OCI-LY7 (cell line): ENCODE measurements around the gene DAPK1. TPM values are rescaled to one million over a fixed set of nuclear protein-coding genes. Genes with fewer than 3 reads are reported as not detected.

Source experiments
- BruUV-seq: library from RNA; stranded (reverse); fragments of 400-500 nt; replicated peaks from 2 replicates; lab custom pipeline; 2021; lab: Mats Ljungman, UMichigan
- CTCF ChIA-PET: fragments of 300-600 bp; sonication (Branson Sonifier 250); formaldehyde crosslinking; loops from one replicate; lab custom pipeline; 2022; ENCODE audit warnings: antibody characterized with exemption; ENCODE audit not compliant: unreplicated experiment; lab: Charles Lee
- POLR2A ChIA-PET: fragments of 300-600 bp; sonication (Branson Sonifier 250); formaldehyde crosslinking; loops from one replicate; lab custom pipeline; 2022; ENCODE audit warnings: antibody characterized with exemption; lab: Charles Lee
- DNase-seq: peaks from one replicate; pipeline ENCODE4 v3.0.0-alpha.2; 2015; ENCODE audit warnings: low spot score
- H2AFZ ChIP-seq: fragments of 200-600 bp; sonication (generic), shearing (Covaris generic); 2 replicates; pipeline ENCODE4 v1.6.1; 2014; ENCODE audit warnings: mild to moderate bottlenecking, antibody characterized with exemption, low read length, moderate library complexity
- H3K27ac ChIP-seq: fragments of 200-600 bp; sonication (generic); 2 replicates; pipeline ENCODE4 v1.5.1; 2014; ENCODE audit warnings: mixed run types, low read depth, mild to moderate bottlenecking, moderate library complexity, low read length, inconsistent platforms; ENCODE audit not compliant: poor library complexity, severe bottlenecking
- H3K36me3 ChIP-seq: fragments of 200-600 bp; sonication (generic); 2 replicates; pipeline ENCODE4 v1.6.1; 2014; ENCODE audit warnings: mild to moderate bottlenecking, antibody characterized with exemption, low read length, moderate library complexity, mixed read lengths; ENCODE audit not compliant: insufficient read depth
- H3K4me1 ChIP-seq: fragments of 200-600 bp; sonication (generic); 2 replicates; pipeline ENCODE4 v1.5.1; 2014; ENCODE audit warnings: mild to moderate bottlenecking, low read length; ENCODE audit not compliant: insufficient read depth, poor library complexity, severe bottlenecking
- H3K4me2 ChIP-seq: fragments of 200-600 bp; sonication (generic); 2 replicates; pipeline ENCODE4 v1.6.1; 2014; ENCODE audit warnings: mild to moderate bottlenecking, low read length
- H3K4me3 ChIP-seq: fragments of 200-600 bp; sonication (generic); 2 replicates; pipeline ENCODE4 v1.5.1; 2014; ENCODE audit warnings: mild to moderate bottlenecking, low read depth, low read length; ENCODE audit not compliant: poor library complexity, severe bottlenecking
- H3K79me2 ChIP-seq: fragments of 200-600 bp; sonication (generic); 2 replicates; pipeline ENCODE4 v1.6.1; 2016; ENCODE audit warnings: low read depth, mild to moderate bottlenecking, low read length, moderate library complexity, mixed read lengths; ENCODE audit not compliant: insufficient read depth
- H3K9me2 ChIP-seq: fragments of 200-600 bp; sonication (generic); 2 replicates; pipeline ENCODE4 v1.6.1; 2016; ENCODE audit warnings: mild to moderate bottlenecking, low read length, mixed read lengths; ENCODE audit not compliant: insufficient read depth
- H3K9me3 ChIP-seq: fragments of 200-600 bp; sonication (generic); 2 replicates; pipeline ENCODE4 v1.6.1; 2014; ENCODE audit warnings: mild to moderate bottlenecking, mixed run types, low read length, mixed read lengths
- H4K20me1 ChIP-seq: fragments of 200-600 bp; sonication (generic); 2 replicates; pipeline ENCODE4 v1.6.1; 2014; ENCODE audit warnings: mild to moderate bottlenecking, antibody characterized with exemption, low read length, moderate library complexity, mixed read lengths; ENCODE audit not compliant: insufficient read depth
- CTCF ChIP-seq: fragments of 200-600 bp; sonication (generic); conservative IDR thresholded peaks from 2 replicates; pipeline ENCODE4 v1.5.1; 2014; ENCODE audit warnings: mild to moderate bottlenecking, antibody characterized with exemption, low read length, moderate library complexity, mixed read lengths
- EZH2phosphoT487 ChIP-seq: fragments of 200-600 bp; sonication (generic); IDR thresholded peaks from 2 replicates; pipeline ENCODE4 v1.6.1; 2018; ENCODE audit warnings: low read depth, borderline replicate concordance, mild to moderate bottlenecking, mixed run types, antibody characterized with exemption, low read length, moderate library complexity, mixed read lengths
- intact Hi-C: fragments of 100-400 bp; cut with micrococcal nuclease; formaldehyde crosslinking; loops from one replicate; pipeline ENCODE4 v1.10.0; 2022; ENCODE audit not compliant: unreplicated experiment
- total RNA-seq, 2 experiments: library from RNA; depleted of rRNA in 1 of 2; stranded (reverse); fragments of >200 nt in 1 of 2; shearing (Covaris generic) in 1 of 2; gene quantifications; 2 replicates each; pipeline ENCODE4 v1.2.3, GENCODE V29; 2014 to 2022

The DAPK1 gene
- total RNA-seq, 2 experiments from 2014 or later, result 0.25 to 3.5 TPM

- DNase-seq, result no peak
- Histone ChIP-seq H3K4me2 (no peak overlapping the region), H3K9me3 (no peaks in the 10 kb centered on the region), H2AFZ (no peak overlapping the region), H3K4me1 (peaks cover 44% of the 10 kb centered on the region), H3K27ac (no peak overlapping the region), H4K20me1 (no peaks in the 10 kb centered on the region), H3K79me2 (no peaks in the 10 kb centered on the region), H3K9me2 (no peaks in the 10 kb centered on the region), H3K4me3 (no peak overlapping the region), H3K36me3 (no peaks in the 10 kb centered on the region)
- BruUV-seq, result no TSS peak
- intact Hi-C loops, result loop anchor here (5.0 kb wide), 1 partner anchor 84 kb away; no protein-coding TSS in a partner anchor
- TF ChIP-seq CTCF, result no peak
- no peak for TF ChIP-seq EZH2phosphoT487
- CTCF ChIA-PET, result interaction anchor here (1.2 kb wide), 1 partner anchor 26 kb away, joined by 4 read pairs; no protein-coding TSS in a partner anchor
- POLR2A ChIA-PET, result interaction anchor here (1.5 to 3.0 kb wide), 6 partner anchors 9 to 27 kb away, joined by 4 to 35 read pairs (median 11); no protein-coding TSS in a partner anchor
Observed at GRCh38 chr9:87558606-87559190, 61.0 kb downstream of the DAPK1 start.

DNA sequence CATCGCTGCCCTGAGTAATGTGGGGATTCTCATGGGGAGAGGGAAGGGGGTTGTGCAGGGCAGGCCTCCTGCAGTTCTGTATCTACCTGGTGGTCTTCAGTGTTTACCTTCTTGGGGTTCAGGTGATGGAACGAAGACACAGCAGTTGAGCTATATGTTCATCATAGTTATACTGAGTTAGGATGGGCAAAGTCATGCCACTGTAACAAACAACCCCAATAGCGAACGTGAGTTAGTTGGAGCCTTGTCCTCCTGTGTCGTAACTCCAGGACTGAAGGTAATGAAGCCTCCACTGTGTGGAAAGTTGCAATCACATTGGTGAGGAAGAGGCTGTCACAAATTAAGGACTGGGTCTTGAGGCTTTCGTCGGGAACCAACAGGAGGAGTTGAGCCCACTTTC lies 64.4 kb downstream of the DAPK1 start:
- no peak overlapping the region for H3K27ac ChIP-seq
- no peak overlapping the region for H3K4me2 ChIP-seq
- H3K9me2 ChIP-seq, result no peaks in the 10 kb centered on the region
- H3K79me2 ChIP-seq, result no peaks in the 10 kb centered on the region
- BruUV-seq, result no TSS peak
- POLR2A ChIA-PET, result no interaction called here
- no peak for TF ChIP-seq EZH2phosphoT487
- no peak for TF ChIP-seq CTCF
- no peak for DNase-seq
- H3K4me3 ChIP-seq, result no peak overlapping the region
- H3K9me3 ChIP-seq, result no peaks in the 10 kb centered on the region
- no peaks in the 10 kb centered on the region for H3K36me3 ChIP-seq
- H4K20me1 ChIP-seq, result no peaks in the 10 kb centered on the region
- H2AFZ ChIP-seq, result no peak overlapping the region
- CTCF ChIA-PET, result no interaction called here
- intact Hi-C loops, result no loop called here
- H3K4me1 ChIP-seq, result peaks cover 16% of the 10 kb centered on the region

DNA sequence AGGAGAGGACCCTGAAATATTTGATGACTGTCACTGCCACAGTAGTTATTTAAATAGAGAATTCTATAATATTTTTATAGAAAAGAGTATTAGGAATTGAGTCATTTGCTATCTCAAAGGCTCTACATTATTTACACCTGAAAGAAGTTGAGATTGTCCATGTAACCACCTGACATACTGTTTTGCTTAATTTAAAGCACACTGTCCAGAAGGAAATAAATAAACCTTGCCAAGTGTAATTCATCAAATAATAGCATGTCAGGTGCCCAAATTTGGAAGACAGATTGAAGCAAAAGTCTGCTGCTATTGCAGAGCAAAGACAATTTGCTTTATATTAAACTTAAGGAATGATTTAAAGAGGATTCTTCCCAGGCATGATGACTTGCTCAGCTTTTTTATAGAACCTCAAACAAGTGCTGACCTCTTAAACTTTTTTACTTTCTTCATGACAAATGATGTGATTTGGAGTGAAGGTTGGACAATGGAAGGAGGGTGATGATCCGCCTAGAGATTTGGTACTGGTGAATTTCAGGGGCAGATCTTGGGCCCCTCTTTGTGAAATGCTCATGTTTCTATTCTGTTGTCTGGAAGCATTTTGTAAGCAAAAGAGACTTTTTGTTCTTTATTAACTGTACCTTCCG lies 65.0 kb downstream of the DAPK1 start:
- no peak overlapping the region for H3K4me3 ChIP-seq
- ChIA-PET POLR2A (interaction anchor here (0.6 kb wide), 1 partner anchor 97 kb away, joined by 3 read pairs; no protein-coding TSS in a partner anchor), CTCF (no interaction called here)
- no peaks in the 10 kb centered on the region for H3K9me3 ChIP-seq
- no peak overlapping the region for H3K27ac ChIP-seq
- no peaks in the 10 kb centered on the region for H3K9me2 ChIP-seq
- no peaks in the 10 kb centered on the region for H3K36me3 ChIP-seq
- H2AFZ ChIP-seq, result no peak overlapping the region
- H3K4me1 ChIP-seq, result peaks cover 14% of the 10 kb centered on the region
- no peak overlapping the region for H3K4me2 ChIP-seq
- no peak for TF ChIP-seq EZH2phosphoT487
- TF ChIP-seq CTCF, result no peak
- no TSS peak for BruUV-seq
- intact Hi-C loops, result no loop called here
- no peak for DNase-seq
- H3K79me2 ChIP-seq, result no peaks in the 10 kb centered on the region
- no peaks in the 10 kb centered on the region for H4K20me1 ChIP-seq
